ENCODE measurements around the gene CSF1. TPM values are rescaled to one million over a fixed set of nuclear protein-coding genes. Genes with fewer than 3 reads are reported as not detected.

Gene CSF1
- total RNA-seq, 1 experiment from 2014 or later = 3.0 TPM

GRCh38 chr1:109902204-109902985 lies 8.3 kb upstream of the CSF1 start:
- TF ChIP-seq SRF (IDR thresholded peaks at IDR 0.05; ENCODE audit: low read depth) (no peak), ZFX (IDR thresholded peaks at IDR 0.05) (no peak), ELF1 (IDR thresholded peaks at IDR 0.05; ENCODE audit: borderline replicate concordance, low read depth) (no peak), RAD21 (IDR thresholded peaks at IDR 0.05; ENCODE audit: low read depth) (no peak), YY1 (IDR thresholded peaks at IDR 0.05; ENCODE audit: extremely low read depth, insufficient replicate concordance, low read depth, low read length) (no peak), JUND (IDR thresholded peaks at IDR 0.05) (no peak), EZH2 (IDR thresholded peaks at IDR 0.05) (no peak), POLR2AphosphoS5 (IDR thresholded peaks at IDR 0.05; ENCODE audit: low read depth, low read length) (no peak), ATF3 (IDR thresholded peaks at IDR 0.05) (no peak), EGR1 (IDR thresholded peaks at IDR 0.05; ENCODE audit: low read depth) (no peak), EZH2phosphoT487 (IDR thresholded peaks at IDR 0.05; ENCODE audit: borderline replicate concordance) (no peak), SP1 (IDR thresholded peaks at IDR 0.05; ENCODE audit: low read depth) (no peak)
- TF ChIP-seq, protein P1, sequence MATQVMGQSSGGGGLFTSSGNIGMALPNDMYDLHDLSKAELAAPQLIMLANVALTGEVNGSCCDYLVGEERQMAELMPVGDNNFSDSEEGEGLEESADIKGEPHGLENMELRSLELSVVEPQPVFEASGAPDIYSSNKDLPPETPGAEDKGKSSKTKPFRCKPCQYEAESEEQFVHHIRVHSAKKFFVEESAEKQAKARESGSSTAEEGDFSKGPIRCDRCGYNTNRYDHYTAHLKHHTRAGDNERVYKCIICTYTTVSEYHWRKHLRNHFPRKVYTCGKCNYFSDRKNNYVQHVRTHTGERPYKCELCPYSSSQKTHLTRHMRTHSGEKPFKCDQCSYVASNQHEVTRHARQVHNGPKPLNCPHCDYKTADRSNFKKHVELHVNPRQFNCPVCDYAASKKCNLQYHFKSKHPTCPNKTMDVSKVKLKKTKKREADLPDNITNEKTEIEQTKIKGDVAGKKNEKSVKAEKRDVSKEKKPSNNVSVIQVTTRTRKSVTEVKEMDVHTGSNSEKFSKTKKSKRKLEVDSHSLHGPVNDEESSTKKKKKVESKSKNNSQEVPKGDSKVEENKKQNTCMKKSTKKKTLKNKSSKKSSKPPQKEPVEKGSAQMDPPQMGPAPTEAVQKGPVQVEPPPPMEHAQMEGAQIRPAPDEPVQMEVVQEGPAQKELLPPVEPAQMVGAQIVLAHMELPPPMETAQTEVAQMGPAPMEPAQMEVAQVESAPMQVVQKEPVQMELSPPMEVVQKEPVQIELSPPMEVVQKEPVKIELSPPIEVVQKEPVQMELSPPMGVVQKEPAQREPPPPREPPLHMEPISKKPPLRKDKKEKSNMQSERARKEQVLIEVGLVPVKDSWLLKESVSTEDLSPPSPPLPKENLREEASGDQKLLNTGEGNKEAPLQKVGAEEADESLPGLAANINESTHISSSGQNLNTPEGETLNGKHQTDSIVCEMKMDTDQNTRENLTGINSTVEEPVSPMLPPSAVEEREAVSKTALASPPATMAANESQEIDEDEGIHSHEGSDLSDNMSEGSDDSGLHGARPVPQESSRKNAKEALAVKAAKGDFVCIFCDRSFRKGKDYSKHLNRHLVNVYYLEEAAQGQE (IDR thresholded peaks at IDR 0.05; ENCODE audit: low read depth) = no peak
- no peaks in the 10 kb centered on the region for H3K27me3 ChIP-seq (ENCODE audit: insufficient read depth, low read length)
- H3K4me2 ChIP-seq (ENCODE audit: low read length) = peak overlapping the region; percentile 6; the same call in 1 of the 2 replicates
- no peak for DNase-seq (ENCODE audit: low read depth, low spot score)
- no peaks in the 10 kb centered on the region for H3K36me3 ChIP-seq (ENCODE audit: control insufficient read depth in 1 of 2, insufficient read depth in 2 of 2, low read length in 2 of 2)
- RAD21 ChIA-PET (ENCODE audit: low non-redundant PET in 1 of 2, low total read pairs in 2 of 2, uncharacterized antibody in 2 of 2, unreplicated experiment in 2 of 2) = no interaction called here
- H3K9me3 ChIP-seq (ENCODE audit: control insufficient read depth in 1 of 2, insufficient read depth in 1 of 2, low read depth in 1 of 2, low read length in 2 of 2) = no peaks in the 10 kb centered on the region
- BruUV-seq (replicated peaks) = no TSS peak
- no peaks in the 10 kb centered on the region for H4K20me1 ChIP-seq (ENCODE audit: insufficient read depth)
- POLR2A ChIA-PET = no interaction called here
- CTCF ChIA-PET = no interaction called here
- ATAC-seq = no peak
- H3K4me1 ChIP-seq (ENCODE audit: control insufficient read depth in 1 of 2, insufficient read depth in 2 of 2, low read length in 2 of 2) = peaks cover 0 to 10% of the 10 kb centered on the region in 2 experiments; a peak in 1 of 4 replicates
- no peak overlapping the region for H3K27ac ChIP-seq (ENCODE audit: low read depth, low read length)
- no peaks in the 10 kb centered on the region for H3K79me2 ChIP-seq (ENCODE audit: insufficient read depth, low read length)
- intact Hi-C loops (cut with micrococcal nuclease) = no loop called here
- H3K9ac ChIP-seq (ENCODE audit: low read length) = no peak overlapping the region
- H3K4me3 ChIP-seq (replicated peaks in 1 of 2; ENCODE audit: low read depth in 1 of 2, low read length in 2 of 2) = no peak overlapping the region
- no peak overlapping the region for H2AFZ ChIP-seq (ENCODE audit: low read depth, low read length, poor library complexity, severe bottlenecking)
- H3K9me2 ChIP-seq (ENCODE audit: insufficient read depth) = no peaks in the 10 kb centered on the region
